Nucleus accumbens (tissue), 56 donors: Measurements from ENCODE around the gene RIT2.

Experiments used
- DNase-seq, 56 donors: peaks; one replicate each; lab custom pipeline; 2025; lab: John Stamatoyannopoulos, UW

Gene RIT2

DNA sequence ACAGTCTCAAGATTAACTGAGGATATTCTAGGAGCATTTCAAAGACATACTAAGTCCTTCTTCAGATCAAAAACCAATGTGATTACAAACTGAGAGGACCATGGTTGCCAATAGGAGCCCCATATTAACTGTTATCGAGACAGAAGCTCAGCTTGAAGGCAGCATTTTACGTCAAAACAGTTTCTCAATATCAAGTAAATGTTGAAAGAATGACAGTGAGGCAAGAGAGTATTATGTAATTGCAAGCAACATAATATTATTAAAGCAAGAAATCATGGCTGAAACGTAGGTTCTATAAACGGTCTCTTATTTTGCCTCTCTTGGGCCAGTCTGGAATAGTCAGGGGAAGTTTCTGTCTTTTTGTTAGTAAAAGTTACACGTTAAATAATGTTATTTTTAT lies 22.9 kb downstream of the RIT2 start:
- DNase-seq = no peak

DNA sequence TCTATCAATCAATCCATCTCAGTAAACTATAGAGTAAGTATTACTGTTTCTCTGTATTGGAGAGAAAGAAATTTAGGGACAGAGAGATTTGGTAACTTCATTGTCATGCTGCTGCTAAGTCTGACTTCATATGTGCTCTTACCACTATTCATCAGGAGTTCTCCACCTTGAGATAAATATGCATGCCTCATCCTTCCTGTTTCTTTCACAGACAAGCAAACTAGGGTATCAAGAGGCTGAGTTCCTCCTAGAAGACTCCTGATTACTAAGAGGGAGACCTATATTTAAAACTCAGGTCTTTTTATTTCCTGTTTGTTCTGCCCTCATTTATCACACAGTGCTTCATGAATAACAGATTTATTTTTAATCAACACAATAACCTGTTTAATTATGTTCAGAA lies 34.1 kb downstream of the RIT2 start:
- DNase-seq = no peak

DNA sequence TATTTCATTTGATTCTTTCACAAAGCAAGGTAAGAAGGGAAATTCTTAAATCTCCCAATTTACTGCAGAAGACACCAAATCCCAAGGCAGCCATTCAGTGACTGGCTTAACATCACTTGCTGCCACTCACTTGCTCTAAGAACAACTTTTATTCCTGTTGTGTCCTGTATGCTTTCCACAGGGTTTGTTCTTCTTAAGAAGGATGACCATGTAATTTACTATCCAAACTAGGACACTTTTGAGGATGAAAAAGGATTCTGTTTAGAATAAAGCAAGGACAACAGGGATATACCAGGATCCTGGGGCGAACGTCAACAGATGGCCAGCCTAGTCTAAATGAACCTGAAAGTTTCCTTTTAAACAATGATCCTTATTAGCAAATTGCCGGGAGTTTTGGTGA lies 34.8 kb downstream of the RIT2 start:
- DNase-seq = no peak

DNA sequence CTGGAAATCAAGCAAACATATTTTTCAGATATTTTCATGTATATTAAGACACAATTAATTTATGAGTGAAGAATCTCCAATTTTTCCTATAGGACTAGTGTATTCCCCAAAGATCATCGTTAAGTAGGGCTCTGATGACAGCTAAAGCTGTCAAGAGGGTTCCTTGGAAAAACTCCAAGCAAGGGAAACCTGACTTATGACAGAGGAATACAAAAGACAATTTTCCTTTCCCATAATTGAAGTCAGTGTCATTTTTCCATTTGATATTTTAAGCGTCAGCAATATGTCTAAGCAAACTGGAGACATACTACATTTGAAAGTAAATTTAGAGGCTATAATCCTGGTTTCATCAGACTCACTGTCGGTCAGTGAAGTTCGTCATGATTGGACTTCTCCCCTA lies 36.1 kb downstream of the RIT2 start:
- DNase-seq = no peak

DNA sequence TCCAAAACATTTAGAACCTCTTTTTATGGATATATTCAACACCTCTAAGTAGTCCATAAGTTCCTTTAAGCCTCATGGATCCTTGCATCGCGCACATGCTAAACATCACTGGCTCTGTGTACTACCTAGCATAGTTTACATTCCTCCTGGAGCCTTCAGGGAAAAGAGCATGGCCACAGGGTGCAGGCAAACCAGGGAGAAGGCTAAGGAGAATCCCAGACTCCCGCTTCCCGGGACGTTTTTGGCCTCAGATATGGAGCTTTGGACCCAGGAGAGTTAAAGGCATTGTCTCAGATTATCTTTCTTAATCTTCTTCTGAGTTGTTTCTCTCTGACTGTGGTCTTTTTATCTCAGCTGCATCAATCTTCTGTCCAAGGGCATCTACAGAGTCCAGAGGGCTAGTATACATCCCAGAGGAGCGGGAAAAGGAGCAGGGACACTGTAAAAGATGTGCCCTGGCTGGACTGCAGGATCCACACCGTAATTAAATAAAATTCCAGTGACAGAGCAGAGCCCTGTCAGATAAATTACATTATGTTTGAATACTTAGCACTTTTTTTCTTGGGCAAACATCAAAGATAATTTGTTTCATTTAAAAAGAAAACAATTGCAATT lies 36.9 kb downstream of the RIT2 start:
- no peak for DNase-seq

DNA sequence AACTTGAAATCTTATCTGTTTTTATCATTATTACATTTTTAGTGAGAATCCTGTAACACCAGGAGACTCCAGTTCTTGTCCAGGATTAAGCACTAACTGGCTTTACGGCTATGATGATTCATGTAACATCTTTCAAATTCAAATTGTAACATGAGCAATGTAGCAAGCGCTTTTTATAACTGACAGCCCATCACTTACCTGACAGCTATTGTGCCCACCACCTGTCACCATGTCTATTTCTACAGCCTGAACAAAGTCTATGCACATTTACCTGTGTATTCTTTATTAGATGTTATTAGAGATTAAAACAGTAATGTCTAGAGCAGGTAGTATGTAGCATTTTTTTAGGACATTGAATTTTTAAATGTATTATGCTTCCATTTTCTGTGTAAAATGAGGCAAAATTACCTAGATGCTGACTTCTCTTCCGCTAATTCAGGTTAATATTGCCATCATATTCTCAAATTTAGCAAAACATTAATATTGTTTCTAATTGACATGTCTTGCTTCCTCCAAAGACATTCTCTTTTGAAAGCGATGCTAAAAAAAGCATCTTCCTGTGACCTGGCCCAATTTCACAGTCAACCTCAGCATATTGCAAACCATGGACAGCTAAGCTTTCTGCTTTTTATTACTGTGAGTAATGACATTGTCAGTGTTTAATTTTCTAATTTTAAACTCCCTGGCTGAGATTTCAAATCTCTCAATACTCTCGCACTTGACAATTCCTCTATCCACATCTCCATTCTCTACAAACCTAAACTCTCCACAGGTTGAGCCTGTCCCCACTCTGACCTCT lies 37.8 kb downstream of the RIT2 start:
- DNase-seq = peak in 9 of 56 donors; percentile 8 to 51 (median 22)

DNA sequence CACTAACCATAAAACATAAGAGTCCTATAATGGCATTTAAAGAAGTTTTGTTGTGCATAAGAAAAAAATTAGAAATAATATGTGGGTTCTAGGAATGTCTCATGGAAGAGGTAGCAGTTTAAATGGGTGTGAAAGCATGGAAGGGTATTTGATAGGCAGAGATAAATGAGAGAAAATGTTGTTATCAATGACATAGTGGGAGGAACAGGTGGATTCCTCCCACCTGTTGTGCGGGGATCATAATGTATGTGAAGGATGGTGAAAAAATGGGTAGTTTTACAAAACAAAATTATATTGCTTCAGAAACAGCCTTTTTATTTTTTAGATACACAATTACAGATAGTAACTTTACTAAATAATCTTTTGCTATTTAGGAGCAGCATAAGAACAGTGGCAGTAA lies 41.7 kb downstream of the RIT2 start:
- DNase-seq = no peak

DNA sequence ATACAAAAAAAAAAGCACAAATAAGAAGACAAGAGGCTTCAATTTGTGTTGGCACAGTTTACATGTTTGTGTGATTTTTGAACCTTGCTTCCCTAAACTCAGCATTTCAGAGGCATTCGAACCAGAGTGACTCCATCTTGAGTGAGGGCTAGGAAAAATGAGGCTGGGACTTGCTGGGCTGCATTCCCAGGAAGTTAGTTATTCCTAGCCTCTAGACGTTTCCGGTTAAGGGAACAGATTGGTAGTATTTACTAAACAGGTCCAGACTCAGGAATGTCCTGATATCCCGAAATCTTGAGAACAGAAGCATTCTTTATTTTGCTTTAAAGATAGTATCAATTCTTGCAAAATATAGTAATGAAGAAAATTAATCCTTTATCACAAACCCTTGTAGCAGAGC lies 46.7 kb downstream of the RIT2 start:
- no peak for DNase-seq

DNA sequence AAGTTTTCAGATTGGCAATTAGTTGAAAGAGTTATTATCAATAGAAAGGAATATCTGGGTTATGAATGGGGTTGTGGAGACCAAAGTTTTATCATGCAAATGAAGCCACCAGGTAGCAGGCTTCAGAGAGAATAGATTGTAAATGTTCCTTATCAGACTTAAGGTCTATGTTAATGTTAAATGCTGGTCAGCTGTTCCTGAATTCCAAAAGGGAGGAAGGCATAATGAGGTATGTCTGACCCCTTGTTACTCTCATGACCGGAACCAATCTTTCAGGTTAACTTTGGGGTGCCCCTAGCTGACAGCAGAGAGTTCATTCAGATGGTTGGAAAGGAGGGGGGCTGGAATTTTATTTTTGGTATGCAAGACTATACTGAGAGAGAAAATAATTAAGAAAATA lies 47.9 kb downstream of the RIT2 start:
- DNase-seq = no peak

DNA sequence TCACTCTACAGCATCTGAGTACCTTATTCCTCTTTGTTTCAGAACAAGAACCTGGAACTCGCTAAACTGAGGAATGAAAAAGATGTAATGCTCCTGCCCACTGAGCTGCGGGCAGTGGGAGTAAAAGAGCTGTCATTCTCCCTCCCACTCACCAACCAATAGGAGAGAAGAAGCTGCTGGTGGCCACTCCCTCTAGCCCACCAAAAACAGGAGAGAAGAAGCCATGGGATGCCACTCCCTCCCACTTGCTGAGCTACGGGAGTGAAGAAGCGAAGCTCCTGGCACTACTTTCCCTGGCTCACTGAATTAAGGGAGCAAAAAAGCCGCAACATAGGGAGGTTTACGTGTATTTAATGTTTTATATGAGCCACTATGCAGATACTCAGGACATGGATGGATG lies 53.7 kb downstream of the RIT2 start:
- DNase-seq = peak in 5 of 56 donors; percentile 4 to 34 (median 25)

DNA sequence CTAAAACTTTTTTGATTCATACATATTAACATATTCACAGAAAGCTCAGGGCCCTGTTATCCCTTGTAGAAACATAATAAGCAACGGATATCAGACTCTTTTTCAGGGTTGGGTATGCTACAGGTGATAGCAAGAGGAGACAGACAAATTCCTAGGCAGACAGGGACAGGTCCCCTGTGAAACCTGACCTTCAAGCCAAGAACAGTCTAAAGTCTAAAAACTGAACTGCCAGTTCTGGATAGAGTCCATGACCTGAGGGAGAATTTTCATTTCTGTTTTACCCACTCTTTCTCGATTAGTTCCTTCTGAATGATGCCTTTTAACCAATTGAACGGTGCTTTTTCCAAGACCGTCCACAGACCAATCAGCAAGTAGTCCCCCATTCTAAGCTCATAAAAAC lies 54.2 kb downstream of the RIT2 start:
- DNase-seq = no peak

DNA sequence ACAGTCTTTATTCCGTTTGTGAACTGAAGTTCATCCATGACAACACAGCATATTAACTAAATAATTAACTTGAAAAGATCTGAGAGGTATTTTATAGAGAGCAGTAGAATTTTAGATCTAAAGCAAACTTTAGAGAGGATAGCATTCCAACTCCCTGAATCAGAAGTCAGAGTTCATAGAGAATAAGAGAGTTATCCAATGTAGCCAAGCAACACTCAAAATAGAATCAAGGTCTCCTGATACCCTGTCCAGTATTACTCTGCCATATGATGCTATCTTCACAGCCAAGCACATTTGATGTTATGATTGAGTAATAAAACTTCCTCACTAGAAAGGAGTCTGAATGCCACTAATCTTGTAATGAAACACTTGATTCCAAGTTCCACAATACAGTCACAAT lies 55.5 kb downstream of the RIT2 start:
- no peak for DNase-seq

DNA sequence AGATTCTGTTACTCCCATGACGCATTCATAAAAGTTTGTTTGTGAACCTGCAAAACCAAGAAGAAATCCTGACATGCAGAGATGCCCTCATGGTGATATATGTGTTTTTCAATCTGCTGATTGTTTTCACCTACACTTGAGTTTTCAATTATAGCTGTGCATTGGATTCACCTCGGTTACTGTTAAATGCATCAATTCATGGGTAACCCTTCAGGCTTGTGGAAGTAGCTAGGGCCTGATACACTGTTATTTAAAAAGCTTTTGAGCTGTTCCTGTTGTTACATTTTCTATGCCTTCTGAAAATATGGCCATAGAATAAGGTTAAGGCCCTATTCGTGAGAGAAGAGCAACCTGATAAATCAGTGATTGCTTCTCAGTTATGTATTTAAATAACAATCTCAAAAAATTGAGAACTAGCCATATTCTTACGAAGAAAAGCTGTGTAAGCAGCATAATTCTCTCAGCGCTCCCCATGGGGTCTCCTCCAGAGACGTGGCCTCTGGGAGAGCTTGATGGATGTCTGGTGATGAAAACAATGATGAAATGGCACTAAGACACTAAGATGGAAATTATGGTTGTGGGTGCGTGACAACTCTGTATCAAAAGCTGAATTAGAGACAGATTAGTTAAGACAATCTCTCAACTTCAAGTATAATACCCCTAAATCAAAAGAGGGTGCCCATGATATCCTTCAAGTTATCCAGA lies 60.5 kb downstream of the RIT2 start:
- DNase-seq = no peak

DNA sequence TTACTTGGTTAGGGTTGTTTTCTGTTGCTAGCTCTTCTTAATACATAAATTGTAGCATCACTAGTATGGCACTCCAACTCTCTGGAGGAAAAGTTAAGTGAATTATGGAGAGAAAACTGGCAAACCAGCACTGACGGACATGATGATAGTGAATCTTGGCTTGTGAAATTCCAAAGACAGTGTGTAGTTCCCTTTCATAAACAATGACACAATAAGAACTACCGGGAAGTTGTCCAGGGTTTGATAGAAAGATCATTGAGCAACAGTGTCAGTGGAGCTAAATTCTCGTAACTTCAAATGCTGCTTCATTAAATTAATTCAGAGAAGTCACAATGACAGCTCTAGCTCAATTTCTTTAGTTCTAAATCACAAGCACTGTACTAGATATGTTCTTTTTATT lies 66.5 kb downstream of the RIT2 start:
- no peak for DNase-seq

DNA sequence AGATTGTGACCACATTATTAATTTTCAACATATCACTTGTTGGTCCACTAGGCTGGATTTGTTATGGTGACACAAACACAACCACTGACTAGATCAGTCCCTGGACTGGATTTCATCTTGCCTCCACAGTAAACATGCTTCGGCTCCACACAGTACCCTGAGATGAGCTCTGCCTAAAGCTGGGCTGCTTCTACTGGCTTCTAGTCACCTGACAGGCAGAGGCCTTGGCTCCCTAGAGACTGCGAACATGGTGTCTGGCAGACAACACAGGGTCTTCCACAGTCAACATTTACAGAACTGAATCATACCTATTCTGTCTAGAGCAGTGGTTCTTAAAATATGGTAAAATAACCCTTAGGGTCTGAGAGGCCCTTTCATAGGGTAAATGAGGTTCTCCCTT lies 69.2 kb downstream of the RIT2 start:
- no peak for DNase-seq

DNA sequence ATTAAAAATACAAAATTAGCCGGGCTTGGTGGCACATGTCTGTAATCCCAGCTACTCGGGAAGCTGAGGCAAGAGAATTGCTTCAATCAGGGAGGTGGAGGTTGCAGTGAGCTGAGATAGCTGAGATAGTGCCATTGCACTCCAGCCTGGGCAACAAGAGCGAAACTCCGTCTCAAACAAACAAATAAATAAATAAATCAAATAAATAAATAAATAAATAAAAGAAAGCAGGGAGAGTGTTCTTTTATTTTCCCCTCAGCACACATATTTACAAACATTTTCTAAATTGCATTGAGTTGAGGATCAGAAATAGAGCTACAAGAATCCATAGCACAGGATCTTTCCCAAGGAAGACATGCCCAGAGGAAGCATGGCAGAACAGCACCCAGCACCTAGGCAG lies 71.9 kb downstream of the RIT2 start:
- DNase-seq = no peak

DNA sequence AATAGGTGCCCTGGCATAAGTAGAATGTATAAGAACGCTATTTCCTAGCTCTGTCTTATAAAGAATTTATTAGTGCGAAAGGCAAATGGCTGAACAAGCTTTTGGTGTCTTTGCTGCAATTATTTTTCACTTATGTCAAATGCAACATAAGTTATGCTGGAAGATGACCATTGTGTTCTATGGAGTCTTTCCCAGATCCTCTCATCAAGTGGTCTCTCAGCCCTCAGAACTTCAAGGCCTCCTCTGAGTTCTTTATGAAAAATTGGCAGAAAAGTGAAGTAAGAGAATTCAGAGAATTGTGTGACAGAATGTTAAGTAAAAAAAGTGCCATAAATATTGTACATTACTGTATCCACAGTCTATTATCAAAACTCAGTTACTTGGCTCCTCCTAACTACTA lies 75.2 kb downstream of the RIT2 start:
- DNase-seq = no peak

DNA sequence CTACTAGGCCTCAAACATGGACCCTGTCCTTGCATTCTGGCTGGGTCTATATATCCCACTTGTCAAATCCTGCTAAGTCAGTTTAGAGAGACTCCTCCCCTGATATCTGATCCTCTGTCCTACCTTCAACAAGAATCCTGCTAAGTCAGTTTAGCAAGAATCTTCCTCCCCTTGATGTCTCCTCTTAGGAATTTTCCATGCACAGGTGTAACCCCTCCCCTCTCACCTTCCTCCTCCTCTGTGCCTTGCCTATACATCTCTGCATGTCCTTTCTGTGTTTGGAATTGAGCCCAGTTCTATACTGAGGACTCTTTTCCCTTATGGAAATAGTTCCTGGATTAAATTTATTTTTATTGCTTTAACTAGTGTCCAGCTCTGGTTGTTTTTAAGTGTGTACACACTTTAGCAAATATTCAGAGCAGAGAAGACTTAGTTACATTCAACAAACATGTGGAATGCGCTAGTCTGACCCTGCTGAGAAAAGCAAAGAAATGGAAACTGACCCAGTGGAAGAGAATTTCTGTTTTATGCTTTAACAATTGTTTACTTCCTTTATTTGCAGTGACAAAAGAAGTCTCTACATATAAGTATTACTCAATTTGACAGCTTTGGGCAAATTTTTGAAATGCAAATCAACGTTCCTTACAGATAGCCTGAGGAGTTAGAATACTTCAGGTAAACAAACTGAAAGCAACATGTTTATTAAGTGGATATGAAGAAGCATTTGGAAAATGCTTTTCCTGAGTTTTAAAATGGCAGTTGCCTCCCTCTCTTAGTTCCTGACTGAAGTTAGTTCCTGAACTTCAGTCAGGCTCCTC lies 80.6 kb downstream of the RIT2 start:
- no peak for DNase-seq

DNA sequence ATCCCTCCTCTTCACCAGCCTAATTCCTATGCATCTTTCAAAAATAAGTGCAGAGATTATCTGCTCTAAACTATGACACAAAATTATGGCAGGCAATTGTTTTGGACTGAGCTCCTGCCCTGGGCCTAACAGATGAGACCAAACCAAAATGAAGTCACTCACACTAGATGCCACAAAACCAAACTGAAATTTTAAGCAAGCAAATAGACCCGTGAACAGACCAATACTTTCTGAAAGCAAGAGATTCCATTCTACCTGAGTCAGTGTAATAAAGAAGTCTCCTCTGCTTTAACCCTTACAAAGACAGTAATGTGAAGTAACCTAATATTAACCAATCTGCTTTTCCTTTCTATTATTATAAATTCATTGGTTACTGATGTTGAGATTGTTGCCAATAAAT lies 84.3 kb downstream of the RIT2 start:
- DNase-seq = no peak

DNA sequence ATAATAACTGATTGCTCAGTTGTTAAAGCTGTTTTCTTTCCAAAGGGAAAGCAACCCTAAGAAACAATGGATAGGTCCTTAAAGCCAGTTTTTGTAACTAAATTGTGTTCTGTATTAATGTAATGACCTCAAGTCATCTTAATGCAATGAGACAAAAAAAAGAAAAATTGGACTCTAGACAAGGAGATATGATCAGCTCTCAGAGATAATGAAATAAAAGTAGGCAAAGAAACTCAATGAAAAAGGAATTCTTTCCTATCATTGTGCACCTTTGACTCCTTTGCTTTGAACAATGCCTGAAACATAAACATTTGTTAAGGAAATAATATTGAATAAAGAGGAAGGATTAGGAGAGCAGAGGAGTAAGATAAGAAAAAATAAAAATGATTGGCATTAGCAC lies 86.1 kb downstream of the RIT2 start:
- DNase-seq = no peak

DNA sequence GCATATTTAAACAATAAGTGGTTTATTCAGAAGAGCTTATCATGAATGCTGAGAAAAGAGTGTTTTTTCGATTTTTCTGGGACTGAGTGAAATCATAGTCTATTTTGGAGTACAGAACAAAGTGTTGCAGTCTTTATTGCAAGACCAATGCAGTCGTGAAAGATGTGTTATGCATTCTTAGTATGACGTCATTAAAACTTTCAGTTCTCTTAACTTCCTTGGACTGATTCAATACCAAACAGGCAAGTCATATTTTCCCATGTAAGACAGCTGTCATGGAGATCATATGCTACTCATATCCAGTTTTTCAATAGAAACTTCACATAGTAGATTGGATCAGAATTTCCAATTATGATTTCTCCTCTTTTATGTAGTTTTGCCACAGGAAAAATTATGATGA lies 92.6 kb downstream of the RIT2 start:
- DNase-seq = no peak
